ENCODE measurements around the gene NDUFA9.

NDUFA9 gene

DNA sequence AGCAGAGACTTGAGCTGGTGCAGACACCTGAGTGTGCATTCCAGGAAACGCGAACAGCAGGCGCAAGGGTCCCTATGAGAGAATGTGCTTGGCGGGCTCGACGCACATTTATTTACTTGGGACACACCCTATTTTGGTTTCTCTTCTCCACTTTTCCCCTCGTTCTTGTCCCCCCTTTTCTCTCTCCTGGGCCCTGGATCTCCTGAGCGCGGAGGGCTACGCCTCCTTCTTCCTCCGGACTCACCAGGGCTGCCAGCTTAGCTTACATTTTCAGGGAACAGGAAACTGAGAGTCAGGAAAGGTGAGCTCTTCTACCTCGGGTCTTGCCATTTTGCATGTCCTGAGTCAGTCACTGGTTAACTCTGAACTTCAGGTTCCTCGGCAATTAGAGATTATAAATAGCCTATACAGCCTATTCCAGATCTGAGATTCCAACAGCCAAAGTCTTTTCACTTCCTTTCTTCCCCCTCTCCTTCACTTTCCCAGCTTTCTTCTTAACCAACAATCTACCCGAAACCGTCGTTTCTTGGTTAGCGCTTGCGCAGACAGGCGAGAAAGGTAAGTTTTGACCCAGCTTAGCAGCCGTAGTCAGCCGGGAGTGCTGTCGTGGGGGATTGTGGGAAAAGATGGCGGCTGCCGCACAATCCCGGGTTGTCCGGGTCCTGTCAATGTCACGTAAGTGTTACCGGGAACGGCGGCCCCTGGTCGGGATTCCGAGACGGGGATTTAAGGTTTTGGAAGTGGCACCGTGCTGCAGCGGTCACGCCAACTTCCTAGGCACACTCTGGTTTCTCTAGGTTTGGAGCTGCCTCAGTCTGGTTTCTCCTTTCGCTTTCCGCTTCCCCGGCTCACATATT is at the start of gene NDUFA9, which contains the start of gene AKAP3:
Gene NDUFA9, plus strand, starts transcription at position 614 of the 857 bp plus-strand sequence. Its CDS starts 13 bp downstream, at position 627.
Gene AKAP3, minus strand, starts transcription at position 551 of the 857 bp plus-strand sequence. CDS start 10,855 bp downstream, outside the sequence.
- TF ChIP-seq, protein P1, sequence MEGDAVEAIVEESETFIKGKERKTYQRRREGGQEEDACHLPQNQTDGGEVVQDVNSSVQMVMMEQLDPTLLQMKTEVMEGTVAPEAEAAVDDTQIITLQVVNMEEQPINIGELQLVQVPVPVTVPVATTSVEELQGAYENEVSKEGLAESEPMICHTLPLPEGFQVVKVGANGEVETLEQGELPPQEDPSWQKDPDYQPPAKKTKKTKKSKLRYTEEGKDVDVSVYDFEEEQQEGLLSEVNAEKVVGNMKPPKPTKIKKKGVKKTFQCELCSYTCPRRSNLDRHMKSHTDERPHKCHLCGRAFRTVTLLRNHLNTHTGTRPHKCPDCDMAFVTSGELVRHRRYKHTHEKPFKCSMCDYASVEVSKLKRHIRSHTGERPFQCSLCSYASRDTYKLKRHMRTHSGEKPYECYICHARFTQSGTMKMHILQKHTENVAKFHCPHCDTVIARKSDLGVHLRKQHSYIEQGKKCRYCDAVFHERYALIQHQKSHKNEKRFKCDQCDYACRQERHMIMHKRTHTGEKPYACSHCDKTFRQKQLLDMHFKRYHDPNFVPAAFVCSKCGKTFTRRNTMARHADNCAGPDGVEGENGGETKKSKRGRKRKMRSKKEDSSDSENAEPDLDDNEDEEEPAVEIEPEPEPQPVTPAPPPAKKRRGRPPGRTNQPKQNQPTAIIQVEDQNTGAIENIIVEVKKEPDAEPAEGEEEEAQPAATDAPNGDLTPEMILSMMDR (IDR thresholded peaks at IDR 0.05; ENCODE audit: extremely low read depth, missing control alignments): no peak

DNA sequence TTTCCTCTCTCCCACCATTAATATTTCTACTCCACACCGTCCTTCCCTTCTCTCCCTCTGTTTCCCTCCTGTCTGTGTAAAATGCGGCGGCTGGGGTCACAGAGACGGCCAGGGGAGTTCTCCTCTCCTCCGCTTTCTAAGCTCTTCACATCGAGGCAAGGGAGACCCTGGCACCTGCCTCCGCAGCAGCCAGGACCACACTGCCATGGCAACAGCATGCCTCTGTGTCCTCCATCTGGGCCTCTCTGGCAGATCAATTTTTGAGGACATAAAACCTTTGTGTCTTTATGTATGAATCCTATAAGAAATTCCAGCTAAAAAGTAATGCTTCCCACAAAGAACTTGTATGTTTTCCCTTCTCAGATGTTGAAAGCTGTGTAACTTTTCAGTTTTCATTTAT is 45.5 kb upstream of the NDUFA9 start:
- TF ChIP-seq, protein P1 (IDR thresholded peaks at IDR 0.05; ENCODE audit: extremely low read depth, missing control alignments): no peak

More for the DNA sequence above, at the start of gene NDUFA9, which contains the start of gene AKAP3:
- peak; percentile 76 for DNase-seq (ENCODE audit: low spot score)

DNA sequence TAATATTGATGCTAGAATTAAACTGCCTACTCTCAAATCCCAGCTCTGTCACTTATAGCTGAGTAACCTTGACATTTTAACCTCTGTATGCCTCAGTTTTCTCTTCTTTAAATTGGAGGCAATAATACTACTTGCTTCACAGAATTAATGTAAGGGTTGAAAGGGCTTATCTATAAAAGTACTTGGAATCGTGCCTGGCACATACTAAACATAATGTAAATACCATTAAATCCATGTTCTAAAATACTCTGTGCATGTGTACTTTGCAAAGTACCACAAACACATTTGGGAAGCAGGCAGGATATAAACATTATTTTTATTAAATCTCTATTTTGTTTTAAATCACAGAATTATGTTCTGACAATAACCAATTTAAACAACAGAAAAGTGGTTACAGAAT is 45.0 kb upstream of the NDUFA9 start:
- TF ChIP-seq, protein P1 (IDR thresholded peaks at IDR 0.05; ENCODE audit: extremely low read depth, missing control alignments): no peak
- DNase-seq (ENCODE audit: low spot score): no peak

More for the DNA sequence above, 45.5 kb upstream of the NDUFA9 start:
- DNase-seq (ENCODE audit: low spot score): no peak

DNA sequence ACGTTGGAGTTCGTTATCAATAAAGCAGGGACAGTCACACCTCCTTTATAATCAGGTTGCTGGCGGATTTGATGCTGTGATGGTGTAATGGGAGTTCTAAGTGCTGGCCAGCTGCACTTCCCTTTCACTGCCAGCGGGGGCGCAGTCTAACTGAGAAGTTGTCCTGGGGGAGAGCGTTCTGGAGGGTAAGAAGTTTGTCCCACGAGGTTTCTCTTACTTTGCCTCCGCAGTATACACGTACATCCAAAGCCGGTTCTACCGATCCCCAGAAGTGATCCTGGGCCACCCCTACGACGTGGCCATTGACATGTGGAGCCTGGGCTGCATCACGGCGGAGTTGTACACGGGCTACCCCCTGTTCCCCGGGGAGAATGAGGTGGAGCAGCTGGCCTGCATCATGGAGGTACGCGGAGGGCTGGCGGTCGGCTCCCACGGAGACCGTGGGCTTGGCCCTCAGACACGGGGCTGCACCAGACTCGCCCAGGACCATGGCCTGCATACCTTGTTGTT is 44.2 kb upstream of the NDUFA9 start:
- DNase-seq (ENCODE audit: low spot score): peak; percentile 84
- TF ChIP-seq, protein P1 (IDR thresholded peaks at IDR 0.05; ENCODE audit: extremely low read depth, missing control alignments): peak; percentile 99

GRCh38 chr12:4607056-4607455 is 41.9 kb upstream of the NDUFA9 start:
- TF ChIP-seq, protein P1 (IDR thresholded peaks at IDR 0.05; ENCODE audit: extremely low read depth, missing control alignments): no peak
- DNase-seq (ENCODE audit: low spot score): no peak

DNA sequence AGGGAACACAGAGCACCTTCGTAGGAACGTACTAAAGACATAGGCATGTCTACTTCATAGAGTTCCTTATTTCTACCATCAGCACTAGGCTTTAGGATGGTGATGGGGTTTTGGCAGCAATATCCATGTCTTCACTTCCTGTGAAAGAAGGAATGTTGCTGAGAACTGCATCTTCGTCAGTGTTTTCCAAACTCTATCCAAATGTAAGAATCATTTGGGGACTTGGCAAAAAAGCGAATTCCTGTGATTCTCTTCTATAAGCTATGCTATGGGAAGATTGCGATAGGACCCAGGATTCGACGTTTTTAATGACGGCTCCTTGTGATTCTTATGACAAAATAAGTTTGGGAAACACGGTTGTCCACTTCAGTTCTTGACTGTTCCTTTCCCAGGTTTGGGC is 39.8 kb upstream of the NDUFA9 start:
- no peak for DNase-seq (ENCODE audit: low spot score)
- TF ChIP-seq, protein P1 (IDR thresholded peaks at IDR 0.05; ENCODE audit: extremely low read depth, missing control alignments): no peak

GRCh38 chr12:4610481-4610880 is 38.4 kb upstream of the NDUFA9 start:
- TF ChIP-seq, protein P1 (IDR thresholded peaks at IDR 0.05; ENCODE audit: extremely low read depth, missing control alignments): no peak

More at GRCh38 chr12:4610481-4610880, 38.4 kb upstream of the NDUFA9 start:
- DNase-seq (ENCODE audit: low spot score): no peak

Measured in GM20000 (cell line).